HuH-7.5 (cell line): ENCODE results near the gene BCKDHA.
"Not testable (repeated sequence)": the region's sequence is repeated elsewhere in the genome, so short reads cannot be mapped to it uniquely, and the experiment has no call there.

Experiments used
- DNase-seq: peaks from one replicate; pipeline ENCODE4 v3.0.0; 2011; ENCODE audit warnings: low spot score

BCKDHA gene

GRCh38 chr19:41426116-41426841, 28.7 kb downstream of the BCKDHA start:
- DNase-seq: no peak

- DNase-seq: peak; percentile 63
These were observed 29.5 kb downstream of the BCKDHA start, which contains the start of gene B3GNT8 for GRCh38 chr19:41426952-41427646. B3GNT8 (minus strand) TSS chr19:41427374; CDS start chr19:41426778, 596 bp downstream.

- no peak for DNase-seq
These were observed 30.2 kb downstream of the BCKDHA start for GRCh38 chr19:41427647-41428480.

DNA sequence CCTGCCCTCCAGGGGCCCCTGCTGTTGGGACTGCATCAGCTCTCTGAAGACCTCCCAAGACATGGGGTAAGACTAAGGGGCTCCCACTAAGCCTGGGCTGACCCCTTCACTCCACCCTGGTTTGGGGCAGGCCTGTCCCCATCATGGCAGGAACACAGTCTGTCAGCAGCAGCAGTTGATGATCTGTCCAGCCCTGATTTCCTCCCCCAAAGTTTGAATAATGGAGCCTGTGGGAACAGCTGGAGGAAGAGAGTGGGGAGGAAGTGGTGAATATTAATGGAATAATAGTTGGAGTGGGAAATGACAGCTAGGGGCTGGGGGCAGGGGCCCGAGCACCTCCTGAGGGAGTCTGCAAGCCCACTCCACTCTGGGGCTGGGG, 30.9 kb downstream of the BCKDHA start:
- no peak for DNase-seq

DNA sequence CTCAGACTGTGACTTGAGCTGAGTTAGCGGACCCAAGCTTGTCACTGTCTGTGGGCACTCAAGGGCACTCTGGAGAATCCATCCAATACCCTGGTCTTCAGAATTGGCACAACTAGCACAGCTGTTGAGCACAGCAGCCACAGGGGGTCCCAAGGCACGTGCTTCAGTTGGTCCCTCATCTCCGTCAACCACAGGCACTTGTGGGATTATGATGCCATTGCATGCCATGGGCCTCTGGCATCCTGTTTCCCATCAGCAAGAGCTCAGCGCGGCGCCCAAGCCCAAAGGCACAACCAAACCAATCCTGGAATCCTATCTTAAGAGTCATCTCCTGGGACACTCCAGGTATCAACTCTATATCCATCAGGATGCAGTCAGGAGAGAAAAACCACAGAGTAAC, 33.3 kb downstream of the BCKDHA start:
- no peak for DNase-seq

GRCh38 chr19:41431426-41432386, 34.1 kb downstream of the BCKDHA start:
- no peak for DNase-seq

DNA sequence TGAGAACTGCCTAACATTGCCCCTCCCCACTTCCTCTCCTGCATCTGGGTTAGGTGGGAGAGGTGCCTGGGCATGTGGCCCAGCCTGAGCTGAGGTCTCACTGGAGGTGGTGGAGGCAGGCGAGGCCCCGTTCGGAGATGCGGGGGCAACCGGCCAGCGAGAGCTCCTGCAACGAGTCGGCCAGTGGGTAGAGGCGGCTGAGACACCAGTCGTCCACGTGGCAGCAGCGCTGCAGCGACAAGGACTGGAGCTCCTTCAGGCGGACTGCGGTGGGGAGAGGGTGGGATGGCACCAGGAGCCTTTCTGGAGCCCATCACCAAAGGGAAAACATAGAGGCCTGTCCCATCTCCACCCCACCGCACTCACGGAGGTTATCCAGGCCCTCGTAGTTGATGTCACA, 35.6 kb downstream of the BCKDHA start:
- DNase-seq: no peak

DNA sequence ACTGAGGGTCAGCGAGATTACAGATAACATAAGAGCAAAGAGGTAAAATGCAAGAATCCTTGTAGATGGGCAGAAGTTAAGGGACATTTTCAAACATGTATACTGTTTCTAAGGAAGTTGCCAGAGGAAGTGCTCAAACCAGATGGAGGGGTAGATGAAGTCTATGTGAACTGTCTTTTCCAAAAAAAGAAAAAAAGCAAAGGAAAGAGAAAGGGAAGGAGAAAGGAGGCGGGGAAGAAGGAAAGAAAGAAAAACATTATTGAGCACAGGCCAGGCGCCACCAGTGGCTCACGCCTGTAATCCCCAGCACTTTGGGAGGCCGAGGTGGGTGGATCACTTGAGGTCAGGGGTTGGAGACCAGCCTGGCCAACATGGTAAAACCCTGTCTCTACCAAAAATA, 36.8 kb downstream of the BCKDHA start:
- no peak for DNase-seq

- not testable (repeated sequence) for DNase-seq
These were observed 37.8 kb downstream of the BCKDHA start for GRCh38 chr19:41435376-41435775.

- DNase-seq: no peak
These were observed 38.5 kb downstream of the BCKDHA start for GRCh38 chr19:41435936-41436673.

DNA sequence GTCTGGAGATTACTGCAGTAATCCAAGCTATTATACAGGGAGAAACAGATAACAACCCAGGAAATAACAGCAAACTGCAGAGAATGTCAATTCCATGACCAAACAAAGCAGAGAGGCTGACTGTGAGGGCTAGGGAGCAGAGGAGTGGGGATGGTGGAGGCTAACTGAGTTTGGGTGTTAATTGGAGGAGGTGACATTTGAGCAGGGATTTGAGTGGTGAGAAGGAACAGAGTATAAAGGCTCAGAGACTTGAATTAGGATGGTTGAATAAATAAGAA, 39.0 kb downstream of the BCKDHA start:
- no peak for DNase-seq

DNA sequence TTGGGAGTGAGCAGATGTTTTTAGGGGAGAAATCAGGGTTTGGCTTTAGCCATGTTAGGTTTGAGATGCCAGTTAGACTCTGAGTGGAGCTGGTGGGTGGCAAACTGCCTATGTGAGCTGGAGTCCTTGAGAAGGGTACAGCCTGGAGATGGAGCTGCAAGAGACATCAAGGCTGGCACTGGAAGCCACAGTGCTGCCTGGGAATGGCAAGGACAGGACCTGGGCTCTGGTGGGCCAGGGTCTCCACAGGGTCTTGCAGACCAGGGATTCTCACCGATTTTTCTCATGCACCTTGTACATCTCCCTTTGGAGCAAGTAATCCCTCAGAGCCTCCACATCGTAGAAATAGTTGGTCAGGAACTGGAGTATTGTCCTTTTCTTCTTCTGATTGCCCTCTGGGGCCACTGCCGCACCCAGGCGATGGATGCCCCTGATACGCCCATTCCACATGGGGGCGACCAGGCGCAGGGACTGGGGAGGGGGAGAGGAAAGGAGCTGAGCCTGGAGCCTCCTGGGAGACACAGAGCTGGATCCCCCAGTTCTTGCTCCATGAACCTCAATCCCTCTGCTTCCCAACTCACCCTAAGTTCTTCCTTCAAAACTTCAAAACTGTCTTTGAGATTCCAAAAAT, 40.4 kb downstream of the BCKDHA start:
- DNase-seq: no peak

- peak; percentile 97 for DNase-seq
These were observed 42.0 kb downstream of the BCKDHA start, which contains the start of gene DMAC2 for GRCh38 chr19:41439441-41440222. DMAC2 (minus strand) TSS chr19:41439912; CDS start chr19:41439899, 13 bp downstream.

GRCh38 chr19:41441321-41441945, 43.8 kb downstream of the BCKDHA start:
- no peak for DNase-seq

- no peak for DNase-seq
These were observed 45.1 kb downstream of the BCKDHA start, which contains the start of gene ERICH4 for GRCh38 chr19:41442473-41443355. ERICH4 (plus strand) TSS chr19:41443156; CDS start chr19:41443170, 14 bp downstream.

DNA sequence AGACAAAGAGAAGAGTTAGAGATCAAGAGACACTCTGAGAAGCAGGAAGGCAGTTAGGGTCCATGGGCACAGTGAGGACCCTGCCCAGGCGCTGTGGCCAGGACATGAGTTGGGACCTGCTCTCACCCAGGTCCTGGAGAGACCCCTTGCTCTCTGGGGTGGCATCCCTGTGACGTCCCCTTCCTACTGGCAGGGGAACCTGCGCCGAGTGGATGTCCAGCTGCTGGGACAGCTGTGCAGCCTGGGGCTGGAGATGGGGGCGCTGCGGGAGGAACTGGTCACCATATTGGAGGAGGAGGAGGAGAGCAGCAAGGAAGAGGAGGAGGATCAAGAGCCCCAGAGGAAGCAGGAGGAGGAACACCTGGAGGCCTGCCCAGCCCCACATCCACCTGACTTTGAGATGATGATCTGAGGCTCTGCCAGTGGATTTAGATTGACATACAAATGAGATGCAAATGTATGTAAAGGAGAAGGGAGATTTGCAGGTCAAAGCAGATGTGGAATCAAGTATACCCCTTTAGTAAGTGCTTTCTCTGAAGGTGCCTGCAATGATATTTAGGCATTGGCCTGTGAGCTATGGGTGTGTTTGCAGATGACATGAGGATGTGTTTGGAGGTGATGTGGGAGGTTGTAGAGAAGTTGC, 46.3 kb downstream of the BCKDHA start:
- DNase-seq: no peak

DNA sequence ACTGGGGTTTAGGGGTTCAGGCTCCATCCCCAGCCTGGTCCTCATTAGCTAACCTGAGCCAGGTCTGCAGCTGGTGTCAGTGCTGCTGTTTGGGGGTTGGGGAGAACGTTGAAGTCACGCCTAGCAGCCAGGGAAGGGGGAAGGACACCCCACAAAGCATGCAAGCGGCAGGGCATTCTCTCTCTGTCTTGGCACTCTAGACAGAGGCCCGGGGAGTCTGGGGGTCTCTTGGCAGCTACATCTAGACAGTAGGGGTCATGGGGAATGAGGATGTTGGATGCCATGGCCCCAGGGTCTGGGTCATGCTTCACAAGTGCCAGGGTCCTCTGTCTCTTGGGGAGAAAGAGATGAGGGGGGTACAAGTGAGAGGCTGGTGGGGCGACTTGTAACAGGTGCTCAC, 48.0 kb downstream of the BCKDHA start:
- DNase-seq: no peak
